ENCODE results near the gene CRIP1. TPM values are rescaled to one million over a fixed set of nuclear protein-coding genes. Genes with fewer than 3 reads are reported as not detected.

Gene CRIP1
- polyA plus RNA-seq, 1 donor: 28.4 TPM

DNA sequence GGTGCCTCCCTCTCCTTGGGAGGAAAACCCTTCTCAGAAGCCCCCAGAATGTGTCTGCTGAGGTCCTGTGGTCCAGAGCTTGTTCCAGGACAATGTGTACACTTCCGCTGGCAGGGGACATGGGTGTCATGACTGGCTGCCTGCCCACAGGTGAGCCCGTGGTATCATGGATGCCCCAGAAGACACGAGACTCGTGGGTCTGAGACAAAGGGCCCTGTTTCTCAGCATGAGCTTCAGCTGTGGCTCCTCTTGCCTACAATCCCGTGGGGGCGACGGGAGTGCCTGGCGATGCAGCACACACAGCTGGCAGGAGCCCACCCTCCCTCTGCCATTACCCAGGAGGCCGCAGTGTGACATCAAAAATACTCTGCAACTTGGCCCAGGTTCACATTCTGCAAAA, 46.7 kb downstream of the CRIP1 start:
- no peak for DNase-seq (ENCODE audit: low read depth)

DNA sequence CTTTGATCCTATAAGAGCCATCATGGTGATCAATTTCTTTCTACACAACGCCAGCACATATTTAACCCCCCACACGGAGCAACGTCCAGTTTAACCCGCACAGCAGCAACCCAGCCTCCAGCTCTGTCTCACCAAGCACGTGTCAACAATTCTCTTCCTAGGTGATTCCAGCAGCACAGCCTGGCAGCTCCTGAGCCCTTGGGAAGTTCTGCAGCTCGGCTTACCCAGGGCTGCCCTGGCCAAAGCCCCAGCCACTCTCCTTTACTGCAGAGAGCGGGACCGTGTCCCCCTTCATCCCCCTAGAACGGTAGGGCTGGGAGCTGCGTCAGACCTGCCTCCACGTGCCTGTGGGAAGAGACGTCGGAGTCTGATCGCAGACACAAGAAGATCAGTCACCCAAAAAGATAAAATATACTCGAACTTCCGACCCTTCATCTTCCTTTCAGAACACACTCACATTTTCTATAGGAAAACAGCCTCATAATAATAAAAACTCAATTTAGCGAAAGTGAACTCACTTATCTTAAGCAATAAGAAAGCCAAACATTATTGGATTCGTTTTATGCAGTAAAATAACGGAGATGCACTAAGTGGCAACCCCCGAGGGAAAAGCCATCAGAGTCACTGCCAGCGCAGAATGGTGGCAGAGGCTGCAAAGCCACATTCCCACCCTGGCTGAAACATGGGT, 47.3 kb downstream of the CRIP1 start:
- DNase-seq (ENCODE audit: low read depth): no peak

DNA sequence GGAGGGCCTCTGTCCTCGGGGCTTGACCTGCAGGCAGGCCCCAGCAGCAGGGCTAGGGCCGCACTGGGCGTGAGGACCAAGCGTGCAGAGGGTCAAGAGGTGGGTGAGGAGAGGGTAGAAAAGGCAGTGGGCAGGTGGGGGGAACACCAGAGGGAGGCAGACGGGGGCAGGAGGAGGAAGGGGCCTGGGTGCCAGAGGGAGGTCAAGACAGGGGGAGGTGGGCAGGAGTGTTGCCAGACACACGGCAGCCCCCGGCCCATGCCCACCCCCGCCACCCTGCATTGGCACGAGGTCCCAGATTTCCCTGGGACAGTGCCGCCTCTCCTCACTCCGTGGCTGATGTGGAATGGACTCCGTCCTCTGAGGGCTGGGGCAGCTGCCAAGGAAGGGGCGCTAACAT, 47.9 kb downstream of the CRIP1 start:
- no peak for DNase-seq (ENCODE audit: low read depth)

DNA sequence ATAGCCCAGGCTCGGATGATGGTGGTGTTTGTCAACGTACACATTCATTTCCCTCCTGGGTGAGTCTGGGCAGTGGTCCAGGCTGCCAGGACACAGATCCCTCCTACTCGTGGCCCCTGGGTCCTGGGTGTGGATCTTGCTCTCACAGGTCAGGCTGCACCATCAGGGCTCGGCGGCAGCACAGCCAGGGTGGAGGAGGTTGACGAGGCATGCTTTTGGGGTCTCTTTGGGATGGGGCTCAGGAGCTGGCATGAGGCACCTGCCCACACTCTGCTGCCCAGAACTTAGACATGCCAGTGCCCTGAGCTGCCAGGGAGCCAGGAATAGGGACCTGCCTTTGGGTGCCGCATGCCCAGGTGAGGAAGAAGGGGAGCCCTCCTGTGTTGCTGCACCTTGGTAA, 49.4 kb downstream of the CRIP1 start:
- no peak for DNase-seq (ENCODE audit: low read depth)

DNA sequence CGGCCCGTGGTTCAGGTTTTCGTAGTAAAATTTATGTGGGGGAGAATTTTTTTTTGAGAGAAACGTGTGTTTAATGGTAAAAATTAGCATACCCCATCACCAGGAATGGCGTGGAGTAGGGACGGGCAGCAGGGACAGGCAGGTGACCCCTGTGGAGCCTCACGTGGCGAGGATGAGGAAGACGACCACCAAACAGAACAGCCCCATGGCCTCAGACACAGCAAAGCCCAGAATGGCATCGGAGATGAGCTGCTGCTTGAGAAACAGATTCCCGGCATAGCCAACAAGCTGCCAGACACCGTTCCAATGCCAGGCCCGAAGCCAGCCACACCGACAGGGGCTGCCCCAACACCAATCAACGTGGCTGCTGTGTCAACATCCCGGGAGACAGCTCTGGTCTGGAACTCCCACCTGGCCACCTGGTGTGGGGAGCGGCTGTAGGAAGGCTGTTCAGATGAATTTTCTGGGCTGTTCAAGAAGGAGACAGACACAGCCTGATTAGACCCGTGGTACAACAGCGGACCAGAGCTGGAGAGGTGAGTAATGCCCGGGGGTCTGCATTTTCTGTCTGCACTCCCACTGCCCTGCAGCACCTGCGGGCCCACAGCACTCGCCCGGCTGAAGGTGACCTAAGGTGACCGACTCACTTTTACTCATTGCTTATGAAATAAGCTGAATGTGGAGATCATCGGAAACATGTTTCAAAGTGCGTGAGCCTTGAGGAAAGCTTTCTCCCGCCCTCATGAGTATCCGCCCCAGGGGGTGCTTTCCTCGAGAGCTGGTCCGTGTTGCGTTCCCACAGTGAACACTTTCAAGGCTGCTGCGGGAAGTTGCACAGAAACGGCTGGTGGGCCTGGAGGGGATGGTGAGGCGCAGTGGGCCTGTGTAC, 50.2 kb downstream of the CRIP1 start:
- DNase-seq (ENCODE audit: low read depth): no peak

DNA sequence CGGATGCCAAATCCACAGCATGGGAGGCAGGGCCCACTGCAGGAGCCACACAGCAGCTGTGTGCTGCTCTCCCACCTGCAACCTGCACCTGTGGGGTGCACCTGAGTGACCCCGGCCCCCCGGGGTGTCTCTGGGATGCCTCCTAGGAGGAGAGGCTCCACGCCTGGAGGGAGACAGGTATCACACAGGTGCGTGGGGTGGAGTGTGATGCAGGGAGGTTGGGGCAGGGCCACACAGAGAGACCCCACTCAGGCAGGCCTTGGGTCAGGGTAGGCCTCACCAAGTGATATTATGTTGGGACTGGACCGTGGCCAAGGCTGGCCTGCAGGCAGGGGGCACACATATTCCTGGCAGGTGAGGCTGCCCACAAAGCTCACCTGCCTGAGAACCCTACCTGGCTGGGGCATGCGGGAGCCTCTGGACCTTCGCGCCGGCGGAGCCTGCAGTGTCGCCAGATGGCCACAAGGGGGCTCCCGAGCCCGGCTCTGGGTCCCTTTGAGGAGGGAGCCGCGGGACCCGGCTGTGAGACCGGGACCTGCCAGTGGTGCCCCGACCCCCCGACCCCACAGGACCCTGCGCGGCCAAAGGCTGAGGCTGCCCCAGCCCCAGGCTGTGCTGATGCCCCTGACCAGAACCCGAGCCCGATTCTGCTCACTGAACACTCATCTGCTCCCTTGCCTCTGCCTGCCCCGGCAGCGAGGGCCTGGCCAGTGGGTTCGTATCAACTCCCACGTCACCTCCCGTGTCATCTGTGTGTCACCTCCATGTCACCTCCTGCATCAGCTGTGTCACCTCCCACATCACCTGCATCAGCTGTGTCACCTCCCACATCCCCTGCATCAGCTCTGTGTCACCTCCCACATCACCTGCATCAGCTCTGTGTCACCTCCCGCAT, 51.1 kb downstream of the CRIP1 start:
- DNase-seq (ENCODE audit: low read depth): no peak

Other genes with a start within 250 kb of the CRIP1 start
- 34.6 TPM for gene BTBD6, start 238.4 kb upstream of the CRIP1 start, polyA plus RNA-seq (ENCODE audit: insufficient read length)
- gene BRF1, start 185.9 kb upstream of the CRIP1 start, polyA plus RNA-seq (ENCODE audit: insufficient read length): 22.8 TPM
- 88.1 TPM for gene PACS2, start 172.1 kb upstream of the CRIP1 start, polyA plus RNA-seq (ENCODE audit: insufficient read length)
- 0.90 TPM for gene TEX22, start 88.3 kb upstream of the CRIP1 start, polyA plus RNA-seq (ENCODE audit: insufficient read length)
- 80.3 TPM for gene MTA1, start 67.1 kb upstream of the CRIP1 start, polyA plus RNA-seq (ENCODE audit: insufficient read length)
- gene CRIP2, start 12.1 kb upstream of the CRIP1 start, polyA plus RNA-seq (ENCODE audit: insufficient read length): 234 TPM
- gene TEDC1, start 4.4 kb downstream of the CRIP1 start, polyA plus RNA-seq (ENCODE audit: insufficient read length): 4.5 TPM
- 2.2 TPM for gene TMEM121, start 39.7 kb downstream of the CRIP1 start, polyA plus RNA-seq (ENCODE audit: insufficient read length)